Daoy (cell line): ENCODE results near the gene KCNB1. TPM values are rescaled to one million over a fixed set of nuclear protein-coding genes. Genes with fewer than 3 reads are reported as not detected.

Source experiments
- DNase-seq: peaks from one replicate; pipeline ENCODE4 v3.0.0-alpha.2; 2015; ENCODE audit warnings: low read depth
- total RNA-seq: library from RNA; depleted of rRNA; stranded (reverse); fragments of >200 nt; shearing (Covaris generic); gene quantifications from 2 replicates; pipeline ENCODE4 v1.2.3, GENCODE V29; 2014

The KCNB1 gene
- total RNA-seq, 1 experiment from 2014 or later = under 0.01 TPM

GRCh38 chr20:49501917-49502316 lies 19.4 kb upstream of the KCNB1 start:
- DNase-seq = no peak

GRCh38 chr20:49497398-49497669 lies 14.9 kb upstream of the KCNB1 start:
- no peak for DNase-seq

DNA sequence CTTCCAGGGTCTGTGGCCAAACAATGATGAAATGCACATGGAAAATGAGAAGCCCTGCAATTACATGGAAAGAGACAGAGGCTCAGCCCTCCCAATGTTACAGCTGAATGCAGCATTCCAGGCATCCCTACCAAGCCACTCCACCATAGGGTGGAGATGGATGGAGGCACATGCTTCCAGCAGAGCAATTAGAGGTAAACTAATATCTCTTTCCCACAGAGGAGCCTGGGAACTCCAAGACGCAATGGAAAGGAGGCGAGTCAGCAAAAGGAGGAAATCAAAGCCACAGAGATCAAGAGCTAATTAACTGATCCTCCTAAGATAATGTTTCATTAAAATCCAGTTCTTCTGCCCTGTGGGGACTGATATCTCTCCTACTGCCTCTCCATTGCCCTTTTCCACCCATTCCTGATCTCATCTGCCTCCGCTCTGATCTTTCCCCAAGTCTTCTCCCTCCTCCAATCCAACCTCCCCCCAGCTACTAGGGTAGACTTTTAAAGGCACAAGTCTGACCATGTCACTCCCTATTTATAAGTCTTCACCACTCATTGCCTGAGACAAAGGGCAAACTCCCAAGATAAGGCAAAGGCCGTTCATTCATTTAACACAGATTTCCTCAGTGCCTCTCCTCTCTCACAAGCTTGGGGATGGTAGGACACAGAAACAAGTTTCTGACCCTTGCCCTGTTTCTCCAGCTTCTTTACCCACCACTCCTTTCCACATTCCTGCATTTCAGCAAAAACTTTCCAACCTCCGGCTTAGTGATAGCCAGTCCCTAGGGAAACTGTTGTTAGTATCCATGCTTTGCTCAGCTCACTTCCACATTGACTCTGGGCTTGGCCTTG lies 14.3 kb upstream of the KCNB1 start:
- DNase-seq = no peak

- no peak for DNase-seq
These were observed 13.6 kb upstream of the KCNB1 start for GRCh38 chr20:49496043-49496442.

GRCh38 chr20:49490689-49491088 lies 8.2 kb upstream of the KCNB1 start:
- DNase-seq = no peak

DNA sequence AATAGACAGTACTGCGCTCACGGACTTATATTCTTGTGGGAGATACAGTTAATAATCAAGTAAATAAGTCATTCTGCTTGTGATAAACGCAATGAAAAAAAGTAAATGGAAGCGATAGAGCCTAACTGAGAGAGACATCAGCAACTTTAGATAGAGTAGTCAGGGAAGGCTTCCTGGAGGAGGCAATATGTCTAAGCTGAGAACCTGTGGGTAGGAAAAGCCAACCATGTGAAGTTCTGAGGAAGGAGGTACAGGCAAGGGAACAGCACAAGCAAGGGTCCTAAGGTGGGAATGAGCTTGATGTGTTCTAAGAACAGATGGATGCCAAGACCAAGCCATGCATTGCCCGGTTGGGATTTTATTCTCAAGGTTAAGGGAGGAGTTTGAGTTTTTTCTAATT lies 7.2 kb upstream of the KCNB1 start:
- no peak for DNase-seq

DNA sequence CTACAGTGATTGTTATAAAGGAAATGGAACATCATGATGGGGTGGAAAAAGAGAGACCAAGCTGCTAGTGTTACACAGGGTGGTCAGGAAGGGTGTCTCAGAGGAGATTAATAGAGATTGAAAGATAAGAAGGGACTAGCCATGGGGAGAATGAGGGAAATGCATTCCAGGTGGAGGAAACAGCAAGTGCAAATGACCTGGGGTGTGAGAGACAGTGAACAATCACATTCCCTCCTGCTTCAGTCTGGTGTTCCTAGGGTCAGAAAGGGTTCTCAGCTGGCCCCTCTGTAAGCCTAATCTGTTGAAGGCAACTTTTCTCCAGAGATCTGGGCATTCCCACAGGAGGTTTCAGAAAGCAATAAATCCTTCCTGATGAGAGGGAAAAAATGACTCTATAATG lies 3.6 kb upstream of the KCNB1 start:
- DNase-seq = no peak

DNA sequence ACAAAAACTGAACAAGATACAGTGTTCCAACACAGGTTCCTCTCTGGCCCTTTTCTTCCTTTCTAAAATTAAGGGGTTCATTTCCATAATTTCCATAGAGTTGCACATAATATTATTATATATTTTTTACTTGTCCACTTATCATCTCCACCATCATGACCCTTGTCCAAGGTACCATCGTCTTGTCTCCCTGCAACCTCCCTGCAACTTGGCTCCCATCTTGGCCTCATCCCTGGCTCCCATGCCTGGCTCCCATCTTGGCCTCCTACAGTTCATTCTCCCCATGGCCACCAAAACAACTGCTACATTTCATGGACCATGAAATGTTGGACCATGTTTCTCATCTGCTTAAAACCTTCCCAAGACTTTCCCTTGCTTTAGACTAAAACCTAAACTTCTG lies 3.1 kb upstream of the KCNB1 start:
- no peak for DNase-seq

DNA sequence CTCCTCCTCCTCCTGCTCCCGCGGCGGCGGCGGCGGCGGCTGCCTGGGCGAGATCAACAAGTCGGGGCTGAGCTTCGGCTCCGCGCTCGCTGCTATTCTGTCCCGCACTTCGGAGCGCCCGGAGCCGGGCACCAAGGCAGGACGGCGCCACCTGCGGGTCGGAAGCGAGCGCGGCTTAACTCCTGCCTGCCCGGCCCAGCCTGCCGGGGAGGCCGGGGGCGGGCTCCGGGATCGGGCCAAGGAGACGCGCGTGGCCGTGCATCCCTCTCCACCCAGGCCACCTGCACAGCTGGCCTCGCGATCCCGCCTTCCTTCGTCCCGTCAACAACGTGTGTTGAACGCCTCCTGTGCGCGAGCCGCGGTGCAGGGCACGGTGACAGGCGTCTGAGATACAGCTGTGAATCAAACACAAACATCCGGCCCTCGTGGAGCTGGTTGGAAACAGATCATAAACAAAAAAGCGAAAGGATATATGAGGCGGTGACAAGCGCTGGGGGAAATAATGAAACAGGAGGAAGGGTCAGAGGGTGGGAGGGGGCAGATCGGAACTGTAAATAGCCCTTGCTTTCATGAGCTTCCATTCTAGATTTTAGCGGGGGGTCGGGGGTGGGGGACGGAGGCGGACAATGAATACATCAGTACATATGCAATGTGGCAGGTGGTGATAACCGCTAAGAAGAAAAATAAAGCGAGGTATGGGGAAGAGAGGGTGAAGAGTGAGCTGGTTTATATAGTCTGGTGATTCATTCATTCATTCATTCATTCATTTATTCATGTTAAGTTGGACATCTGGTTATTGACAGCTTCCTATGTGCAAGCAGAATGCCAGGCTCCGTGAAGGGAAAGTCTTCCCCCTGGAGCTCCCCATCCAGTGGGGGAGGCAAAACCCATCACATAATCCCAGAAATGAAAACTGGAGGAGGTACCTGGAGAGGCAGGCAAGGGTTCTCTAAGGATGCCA lies 2.0 kb upstream of the KCNB1 start:
- DNase-seq = peak; percentile 85

DNA sequence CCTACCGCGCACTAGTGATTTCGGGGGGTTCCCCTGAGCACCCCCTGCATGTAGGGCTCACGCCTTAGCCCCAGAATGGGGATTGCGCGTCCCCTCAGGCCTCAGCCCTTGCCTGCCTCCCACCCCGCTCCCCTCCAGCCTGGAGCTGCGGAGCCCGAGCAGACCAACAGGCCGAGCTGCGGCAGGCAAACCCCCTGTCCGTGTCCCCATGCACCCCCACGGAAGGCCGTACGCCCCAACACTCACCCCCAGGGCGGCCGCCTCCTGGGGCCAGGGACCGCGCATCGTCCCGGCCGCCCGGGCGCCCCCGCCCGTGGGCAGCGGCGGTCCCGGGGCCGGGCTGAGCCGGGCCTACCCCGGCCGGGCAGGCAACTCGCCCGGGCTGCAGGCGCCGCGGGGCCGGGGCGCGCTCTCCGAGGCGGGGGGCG lies 1.2 kb upstream of the KCNB1 start:
- DNase-seq = no peak

- DNase-seq = no peak
These were observed 689 bp upstream of the KCNB1 start for GRCh38 chr20:49483018-49483695.

DNA sequence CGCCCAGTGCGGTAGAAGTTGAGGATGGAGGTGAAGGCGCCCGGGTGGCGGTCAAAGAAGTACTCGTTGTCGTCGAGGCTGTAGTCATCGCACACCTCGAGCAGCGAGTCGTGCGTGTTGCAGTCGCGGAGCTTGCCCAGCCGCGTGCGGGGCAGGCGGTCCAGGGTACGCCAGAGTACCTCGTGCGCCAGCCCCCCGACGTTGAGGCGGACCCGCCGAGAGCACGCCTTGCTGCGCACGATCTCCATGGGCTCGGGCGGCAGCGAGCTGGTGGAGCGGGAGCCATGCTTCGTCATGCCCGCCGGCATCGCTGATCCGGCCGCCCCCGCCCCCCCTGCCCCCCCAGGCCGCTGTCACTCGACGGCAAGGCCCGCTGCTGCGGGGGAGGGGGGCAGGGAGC lies 295 bp downstream of the KCNB1 start:
- no peak for DNase-seq

- DNase-seq = no peak
These were observed 1.4 kb downstream of the KCNB1 start for GRCh38 chr20:49481116-49481515.

DNA sequence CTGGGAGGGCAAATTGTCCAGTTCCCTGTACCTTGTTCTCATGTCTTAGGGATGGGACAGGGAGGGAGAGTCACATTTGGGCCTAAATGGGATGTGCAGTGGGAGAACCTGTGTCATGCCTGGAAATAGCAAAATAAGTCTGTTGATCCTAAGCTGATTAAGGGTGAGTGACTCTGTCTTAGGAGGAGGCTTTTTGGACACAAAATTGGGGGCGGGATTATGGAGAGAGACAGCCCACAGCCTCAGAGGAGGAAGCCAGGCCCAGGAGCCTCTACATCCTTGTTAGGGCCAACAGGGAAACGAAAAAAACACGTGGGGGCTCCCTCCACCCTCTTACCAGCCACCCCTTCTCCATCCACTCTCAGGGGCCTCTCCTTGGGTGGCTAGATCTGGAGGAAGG lies 2.2 kb downstream of the KCNB1 start:
- DNase-seq = no peak

GRCh38 chr20:49479785-49480184 lies 2.7 kb downstream of the KCNB1 start:
- DNase-seq = no peak

DNA sequence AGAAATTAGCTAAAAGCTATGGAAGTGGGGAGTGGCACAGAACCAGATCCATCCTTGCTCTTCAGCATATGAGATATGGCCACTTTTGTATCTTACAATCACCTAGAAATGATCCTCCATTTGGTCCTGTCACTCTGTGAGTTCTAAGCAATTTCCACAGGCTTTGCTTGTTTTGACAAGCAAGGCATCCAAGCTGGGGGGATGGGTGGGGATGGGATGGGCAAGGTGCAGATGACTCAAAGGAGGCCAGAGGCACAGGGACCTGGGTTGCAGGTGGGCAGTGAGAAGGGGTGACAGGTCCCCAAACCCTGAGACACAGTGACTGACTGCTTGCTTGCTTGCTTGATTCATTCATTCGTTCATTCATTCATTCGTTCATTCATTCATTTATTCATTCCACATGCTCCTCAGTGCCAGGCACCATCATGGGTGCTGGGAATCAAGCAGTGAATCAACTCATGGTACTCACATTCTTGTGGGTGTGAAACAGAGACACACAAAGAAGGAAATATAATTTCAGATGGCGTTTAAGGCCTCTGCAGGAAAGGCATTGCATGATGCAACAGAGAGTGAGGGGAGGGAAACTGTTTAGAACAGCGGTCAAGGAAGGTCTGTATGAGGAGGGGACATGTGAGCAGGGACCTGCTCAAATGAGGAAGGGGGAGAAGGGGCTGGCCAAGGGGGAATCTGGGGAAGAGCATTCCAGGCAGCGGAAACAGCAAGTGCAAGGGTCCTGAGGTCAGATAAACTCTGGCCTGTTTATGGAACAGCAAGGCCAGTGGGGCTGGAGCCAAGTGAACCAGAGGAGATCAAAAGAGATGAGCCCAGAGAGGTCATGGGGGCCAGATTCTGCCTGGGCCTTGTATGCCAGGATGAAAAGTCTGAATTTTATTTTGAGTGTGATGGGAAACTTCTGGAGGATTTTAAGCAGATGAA lies 3.4 kb downstream of the KCNB1 start:
- DNase-seq = no peak

DNA sequence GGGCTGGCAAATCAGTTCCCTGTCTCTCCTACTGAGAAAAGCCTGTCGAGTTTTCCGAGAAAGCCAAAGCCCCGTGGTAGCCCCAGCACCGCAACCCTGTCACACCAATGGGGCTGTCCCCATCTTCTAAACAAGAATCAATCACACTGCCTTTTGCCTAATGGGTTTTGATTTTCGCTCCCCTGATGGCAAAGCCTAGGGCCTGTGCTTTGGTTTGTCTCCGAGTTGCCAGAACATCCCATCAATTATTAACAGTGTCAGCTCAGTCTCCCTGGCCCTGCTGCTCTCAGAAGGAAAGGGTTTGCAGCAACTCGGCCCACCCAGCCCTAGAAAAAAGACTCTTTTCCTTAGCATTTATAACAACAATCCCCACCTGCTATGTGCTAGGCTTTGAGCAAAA lies 4.2 kb downstream of the KCNB1 start:
- DNase-seq = no peak

GRCh38 chr20:49477200-49477599 lies 5.3 kb downstream of the KCNB1 start:
- no peak for DNase-seq

DNA sequence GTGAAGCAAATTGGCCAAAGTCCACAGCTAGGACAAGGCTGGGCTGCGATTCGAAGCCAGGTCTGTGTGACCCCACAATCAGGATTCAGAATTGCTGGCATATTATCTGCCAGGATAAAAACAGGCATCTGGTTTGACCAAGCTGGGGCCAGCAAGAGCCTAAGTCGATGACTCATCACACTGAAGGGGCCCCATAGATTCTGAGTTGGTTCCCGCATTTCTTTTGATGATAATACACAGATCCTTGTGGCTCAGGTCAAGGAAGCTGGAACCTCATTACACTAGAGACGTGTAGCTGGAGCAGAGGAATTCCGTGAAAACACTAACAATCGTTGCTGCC lies 6.5 kb downstream of the KCNB1 start:
- DNase-seq = peak; percentile 29

- DNase-seq = no peak
These were observed 7.0 kb downstream of the KCNB1 start for GRCh38 chr20:49475292-49476015.

DNA sequence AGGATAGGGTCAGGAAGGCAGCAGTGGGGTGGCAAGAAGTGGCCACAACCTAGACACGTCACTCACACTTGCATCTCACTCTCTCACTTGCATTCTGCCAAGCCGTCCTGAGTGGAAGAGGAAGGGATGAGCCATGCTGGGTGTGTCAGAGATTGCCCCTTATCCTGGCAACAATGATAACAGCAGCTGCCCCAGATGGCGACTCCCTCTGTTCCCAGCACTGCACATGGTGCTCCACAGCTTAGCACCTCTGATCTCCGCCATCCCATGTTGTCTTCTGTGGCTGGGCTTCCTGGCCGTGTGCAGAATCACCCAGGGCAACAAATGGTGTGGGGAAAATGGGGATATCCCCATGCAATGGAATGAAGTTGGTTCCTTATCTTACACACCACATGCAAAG lies 11.1 kb downstream of the KCNB1 start:
- DNase-seq = no peak
